Coronary artery (tissue), 2 donors: ENCODE results near the gene PPL.

ENCODE experiments used
- DNase-seq: peaks from one replicate; pipeline ENCODE4 v3.0.0-alpha.2; 2017; ENCODE audit warnings: low spot score
- H3K27ac ChIP-seq, 2 donors: fragments of 200-600 bp; sonication (generic); one replicate each; pipeline ENCODE4 v1.5.1; 2016 to 2019
- H3K4me3 ChIP-seq: fragments of 200-600 bp; sonication (generic); 2 replicates; pipeline ENCODE4 v1.5.1; 2016; ENCODE audit warnings: mild to moderate bottlenecking, moderate library complexity
- CTCF ChIP-seq: fragments of 200-600 bp; sonication (generic); IDR thresholded peaks from one replicate; pipeline ENCODE4 v1.5.1; 2019; ENCODE audit warnings: antibody characterized with exemption

PPL gene

GRCh38 chr16:4839942-4840341 lies 97.0 kb downstream of the PPL start:
- no peak for DNase-seq
- no peak overlapping the region for H3K4me3 ChIP-seq
- H3K27ac ChIP-seq: no peak overlapping the region
- TF ChIP-seq CTCF: no peak

- DNase-seq: no peak
- H3K4me3 ChIP-seq: no peak overlapping the region
- no peak overlapping the region for H3K27ac ChIP-seq
- no peak for TF ChIP-seq CTCF
Measured at GRCh38 chr16:4837733-4838501, 99.0 kb downstream of the PPL start.

GRCh38 chr16:4836727-4837126 lies 100.2 kb downstream of the PPL start:
- no peak for DNase-seq
- no peak for TF ChIP-seq CTCF
- Histone ChIP-seq H3K4me3 (no peak overlapping the region), H3K27ac (no peak overlapping the region)

GRCh38 chr16:4833584-4833983 lies 103.4 kb downstream of the PPL start:
- TF ChIP-seq CTCF: no peak
- no peak overlapping the region for H3K27ac ChIP-seq
- no peak for DNase-seq

GRCh38 chr16:4832698-4833343 lies 104.1 kb downstream of the PPL start:
- DNase-seq: no peak
- Histone ChIP-seq H3K4me3 (no peak overlapping the region), H3K27ac (no peak overlapping the region)
- no peak for TF ChIP-seq CTCF

More at GRCh38 chr16:4833584-4833983, 103.4 kb downstream of the PPL start:
- no peak overlapping the region for H3K4me3 ChIP-seq
